ENCODE results near the gene PRCD.

DNA sequence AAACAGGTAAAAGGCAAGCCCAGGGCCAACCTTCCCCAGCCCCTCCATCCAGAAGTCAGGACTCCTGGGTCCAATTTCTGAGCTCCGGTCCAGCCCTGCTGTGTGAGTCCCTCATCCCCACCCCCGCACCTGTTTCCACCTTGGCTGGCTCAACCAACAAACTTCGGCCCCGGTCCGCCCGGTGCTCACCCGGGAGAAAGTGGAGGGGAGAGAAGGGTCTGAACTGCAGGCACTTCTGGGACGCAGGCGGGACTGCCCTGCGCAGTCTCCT, 39.2 kb upstream of the PRCD start:
- TF ChIP-seq POLR2A (IDR thresholded peaks at IDR 0.05; ENCODE audit: low read depth, low read length) (no peak), POLR2AphosphoS5 (IDR thresholded peaks at IDR 0.05; ENCODE audit: low read depth, low read length) (no peak), TAF1 (IDR thresholded peaks at IDR 0.05; ENCODE audit: borderline replicate concordance, low read depth, low read length) (no peak)

Measured in GM12892 (cell line).